Heart right ventricle (tissue), 16 donors: ENCODE data around the gene TEX10. TPM values are rescaled to one million over a fixed set of nuclear protein-coding genes. Genes with fewer than 3 reads are reported as not detected.

Experiments
- ATAC-seq, 8 donors: fragments of 200-7000 bp; cut with Tn5 transposase; one replicate each; pipeline ENCODE4 v1.9.1; 2020; ENCODE audit warnings: mild to moderate bottlenecking in 8 of 8, moderate library complexity in 8 of 8, moderate number of reproducible peaks in 1 of 8
- DNase-seq, 2 donors: peaks; one replicate each; pipeline ENCODE4 v3.0.0-alpha.2; 2020
- H3K27ac ChIP-seq, 10 donors: fragments of 200-600 bp; sonication (generic) in 2 of 10; one replicate each; pipeline versions ENCODE4 v1.5.0 to v1.8.0; 2020 to 2022; ENCODE audit warnings: mild to moderate bottlenecking in 3 of 10
- H3K27me3 ChIP-seq, 7 donors: fragments of 200-600 bp; one replicate each; pipeline ENCODE4 v1.8.0; 2021 to 2022; ENCODE audit warnings: mild to moderate bottlenecking in 2 of 7
- H3K36me3 ChIP-seq, 9 donors: fragments of 200-600 bp; sonication (generic) in 1 of 9; one replicate each; pipeline versions ENCODE4 v1.5.0 to v1.8.0; 2020 to 2022; ENCODE audit warnings: mild to moderate bottlenecking in 2 of 9
- H3K4me1 ChIP-seq, 9 donors: fragments of 200-600 bp; sonication (generic) in 1 of 9; one replicate each; pipeline versions ENCODE4 v1.5.0 to v1.8.0; 2020 to 2022; ENCODE audit warnings: mild to moderate bottlenecking in 4 of 9
- H3K4me3 ChIP-seq, 10 donors: fragments of 200-600 bp; sonication (generic) in 2 of 10; one replicate each; pipeline versions ENCODE4 v1.5.0 to v1.8.0; 2020 to 2022; ENCODE audit warnings: mild to moderate bottlenecking in 7 of 10, moderate library complexity in 2 of 10
- H3K9me3 ChIP-seq, 11 donors: fragments of 200-600 bp in 10 of 11; sonication (generic) in 2 of 11; one replicate each; pipeline versions ENCODE4 v1.5.0 to v1.8.0; 2013 to 2022; ENCODE audit warnings: mild to moderate bottlenecking in 2 of 11, control low read depth in 1 of 11, moderate library complexity in 1 of 11
- WGBS, 2 donors: extraction: QIAGEN DNeasy Blood & Tissue Kit; methylation state at CpG; one replicate each; pipeline ENCODE4 v1.1.7; 2013; ENCODE audit warnings: inconsistent platforms in 1 of 2; 5-methylcytosine and 5-hydroxymethylcytosine counted together
- intact Hi-C, 10 donors: fragments of 100-400 bp; cut with DNase I; formaldehyde crosslinking; loops; one replicate each; pipeline versions ENCODE4 v1.11.1 to v1.14.2; 2022
- polyA plus RNA-seq, 2 donors: library from polyadenylated mRNA; stranded (reverse); fragments of 200-250 nt; gene quantifications; one replicate each; pipeline ENCODE4 v1.2.3, GENCODE V29; 2013
- total RNA-seq, 10 donors: library from RNA; stranded (reverse); fragmentation: NEBNext Ultra II Directional in 3 of 10; extraction: Animal tissue kit (Norgen Biotek cat#: 25700) in 3 of 10; gene quantifications; one replicate each; pipeline versions ENCODE4 v1.2.1 to v1.2.4, GENCODE V29; 2021 to 2023
- TF ChIP-seq, protein P1 (sequence below), 9 donors: fragments of 200-600 bp; sonication (generic) in 2 of 9; IDR thresholded peaks; one replicate each; pipeline versions ENCODE4 v1.5.0 to v1.8.0; 2021 to 2022; ENCODE audit warnings: antibody characterized with exemption in 9 of 9, mild to moderate bottlenecking in 5 of 9, moderate library complexity in 1 of 9
- donor health status: Arrhythmogenic right ventricular cardiomyopathy.
- donor health status: ischemic (EF 13 %, LVEDD 7.1; RV severe dilation, severe dysfunction).
- donor health status: healthy with polysubstance abuse.
- donor health status: DM: no; HTN: yes; CAD: no.
- donor health status: DM: no; HTN: no; CAD: no.
- donor health status: ischemic (EF 25% LVEDD 6.9; RV normal size, moderate dysfunction).
- donor health status: ischemic (EF 25% LVEDD 5.7; RV mildly dilated, moderate dysfunction).
- donor health status: healthy.
- donor health status: DM: yes; HTN: yes; CAD: no.
- donor health status: Ischemic cardiomyopathy.
- donor health status: ischemic (EF 35%, LVEDD 5.7; RV mildly dilated, moderate dysfunction).
- donor health status: nonischemic (EF 11% LVEDD 7.7; RV severe dilation, severe dysfunction).
- donor health status: DM: yes; HTN: yes; CAD: no.
- donor health status: PGD.
- donor health status: ischemic (EF 29% LVEDD 5.4; RV normal size, mild dysfunction).
- donor health status: nonischemic (EF 23%, LVEDD 6.1; RV moderate dilation, normal function).

The TEX10 gene
- total and polyA plus RNA-seq, 12 donors, result 2.9 to 10.3 (median 9.0) TPM

DNA sequence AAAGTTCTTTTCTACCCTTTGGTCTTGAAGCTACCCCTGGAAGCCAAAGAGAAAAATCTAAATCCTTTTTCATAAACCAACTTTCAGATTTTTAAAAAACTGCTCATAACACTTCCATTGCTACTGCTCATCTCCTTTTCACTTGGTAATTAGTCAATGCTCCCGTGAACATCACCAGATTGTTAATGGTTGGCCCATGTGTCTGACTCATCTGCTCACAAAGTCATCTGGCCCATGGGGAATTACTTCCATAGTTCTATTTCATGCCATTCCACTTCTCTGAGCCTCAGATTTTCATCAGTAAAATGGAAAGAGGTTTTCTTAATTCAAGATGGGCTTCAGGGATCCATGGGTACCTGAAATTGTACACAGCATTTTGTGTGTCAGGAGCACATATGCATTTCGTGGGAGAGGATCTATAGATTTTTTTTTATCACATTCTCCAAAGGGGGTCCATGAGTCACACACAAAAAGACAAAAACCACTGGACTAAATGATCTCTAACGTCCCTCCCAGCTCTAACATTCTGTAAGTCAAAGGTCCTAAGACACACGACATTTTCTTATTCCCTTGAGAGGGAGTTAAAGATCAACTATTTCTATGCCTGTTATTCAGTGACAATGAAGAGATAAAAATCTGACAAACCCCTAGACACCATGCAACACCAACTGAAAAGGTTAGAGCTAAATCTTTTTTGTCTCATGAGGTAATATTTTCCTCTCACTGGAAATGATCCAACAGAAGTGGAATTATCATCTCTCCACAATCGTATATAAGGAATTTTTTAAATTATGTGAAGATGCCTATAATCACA is 75.4 kb downstream of the TEX10 start:
- TF ChIP-seq, protein P1, sequence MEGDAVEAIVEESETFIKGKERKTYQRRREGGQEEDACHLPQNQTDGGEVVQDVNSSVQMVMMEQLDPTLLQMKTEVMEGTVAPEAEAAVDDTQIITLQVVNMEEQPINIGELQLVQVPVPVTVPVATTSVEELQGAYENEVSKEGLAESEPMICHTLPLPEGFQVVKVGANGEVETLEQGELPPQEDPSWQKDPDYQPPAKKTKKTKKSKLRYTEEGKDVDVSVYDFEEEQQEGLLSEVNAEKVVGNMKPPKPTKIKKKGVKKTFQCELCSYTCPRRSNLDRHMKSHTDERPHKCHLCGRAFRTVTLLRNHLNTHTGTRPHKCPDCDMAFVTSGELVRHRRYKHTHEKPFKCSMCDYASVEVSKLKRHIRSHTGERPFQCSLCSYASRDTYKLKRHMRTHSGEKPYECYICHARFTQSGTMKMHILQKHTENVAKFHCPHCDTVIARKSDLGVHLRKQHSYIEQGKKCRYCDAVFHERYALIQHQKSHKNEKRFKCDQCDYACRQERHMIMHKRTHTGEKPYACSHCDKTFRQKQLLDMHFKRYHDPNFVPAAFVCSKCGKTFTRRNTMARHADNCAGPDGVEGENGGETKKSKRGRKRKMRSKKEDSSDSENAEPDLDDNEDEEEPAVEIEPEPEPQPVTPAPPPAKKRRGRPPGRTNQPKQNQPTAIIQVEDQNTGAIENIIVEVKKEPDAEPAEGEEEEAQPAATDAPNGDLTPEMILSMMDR (IDR thresholded peaks at IDR 0.05), result no peak
- no peak overlapping the region for H3K27ac ChIP-seq
- 67 to 70% methylated on average over 5 of the region's 5 CpGs for WGBS, 2 donors
- H3K27me3 ChIP-seq, result no peaks in the 10 kb centered on the region
- no peak overlapping the region for H3K4me3 ChIP-seq
- intact Hi-C loops, result no loop called here
- ATAC-seq (no peak), DNase-seq (no peak)
- H3K36me3 ChIP-seq, result peaks cover 0 to 80% (median 7%) of the 10 kb centered on the region in 9 donors
- no peaks in the 10 kb centered on the region for H3K9me3 ChIP-seq
- no peaks in the 10 kb centered on the region for H3K4me1 ChIP-seq

DNA sequence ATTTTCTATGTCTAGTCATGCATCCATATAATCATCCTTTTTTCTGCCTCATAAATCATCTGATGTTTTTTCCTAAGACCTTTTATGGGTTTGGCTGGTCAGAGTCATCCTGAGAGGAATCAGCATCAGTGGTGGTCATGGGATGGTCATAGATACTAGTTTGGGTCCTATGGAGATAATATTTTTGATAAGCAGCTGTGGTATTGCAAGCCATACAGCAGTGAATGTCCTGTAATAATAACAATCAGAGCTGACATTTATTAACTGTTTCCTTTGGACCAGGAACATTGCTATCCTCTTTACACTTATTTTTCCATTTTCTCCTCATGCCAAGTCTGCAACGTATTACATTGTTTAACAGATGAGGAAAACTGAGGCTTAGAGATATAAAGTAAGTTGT is 83.1 kb downstream of the TEX10 start:
- Histone ChIP-seq H3K4me1 (no peaks in the 10 kb centered on the region), H3K36me3 (peaks cover 0 to 64% (median 10%) of the 10 kb centered on the region in 9 donors), H3K27ac (no peak overlapping the region), H3K4me3 (no peak overlapping the region), H3K27me3 (no peaks in the 10 kb centered on the region), H3K9me3 (no peaks in the 10 kb centered on the region)
- WGBS, 2 donors, result 97 to 100% methylated on average over 1 of the region's 1 CpG
- intact Hi-C loops, result no loop called here
- ATAC-seq, result no peak
- no peak for DNase-seq
- TF ChIP-seq, protein P1 (IDR thresholded peaks at IDR 0.05), result no peak

- Histone ChIP-seq H3K27ac (no peak overlapping the region), H3K4me3 (no peak overlapping the region), H3K27me3 (no peaks in the 10 kb centered on the region), H3K4me1 (no peaks in the 10 kb centered on the region), H3K9me3 (no peaks in the 10 kb centered on the region), H3K36me3 (peaks cover 0 to 55% (median 10%) of the 10 kb centered on the region in 9 donors)
- DNase-seq (no peak), ATAC-seq (no peak)
- 97% methylated on average over 4 of the region's 4 CpGs for WGBS, 2 donors
- TF ChIP-seq, protein P1 (IDR thresholded peaks at IDR 0.05), result no peak
- intact Hi-C loops, result no loop called here
Measured at GRCh38 chr9:100268271-100268670, 84.5 kb downstream of the TEX10 start.

DNA sequence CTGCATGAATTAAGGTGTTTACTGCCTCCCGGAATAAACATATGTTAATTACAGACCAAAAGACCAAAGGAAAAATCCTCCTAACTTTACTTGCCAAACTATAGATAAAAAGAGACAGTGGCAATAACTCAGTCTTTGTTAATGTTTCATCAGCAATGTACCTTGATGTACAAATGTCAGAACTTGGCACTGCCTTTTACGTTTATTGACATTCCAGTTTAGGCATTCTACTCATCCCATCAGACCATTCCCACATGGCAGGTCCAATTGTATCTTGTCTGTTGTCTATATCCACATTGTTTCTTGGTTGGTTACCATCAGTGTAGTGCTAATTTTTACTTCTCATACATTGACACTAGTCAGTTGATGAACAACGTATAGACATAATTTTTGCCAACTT is 85.5 kb downstream of the TEX10 start:
- intact Hi-C loops, result no loop called here
- no peaks in the 10 kb centered on the region for H3K9me3 ChIP-seq
- no peaks in the 10 kb centered on the region for H3K4me1 ChIP-seq
- no peak overlapping the region for H3K4me3 ChIP-seq
- no peak for DNase-seq
- TF ChIP-seq, protein P1 (IDR thresholded peaks at IDR 0.05), result no peak
- H3K27ac ChIP-seq, result no peak overlapping the region
- WGBS, 2 donors, result 95 to 96% methylated on average over 3 of the region's 3 CpGs
- H3K36me3 ChIP-seq, result peaks cover 0 to 53% (median 10%) of the 10 kb centered on the region in 9 donors
- ATAC-seq, result no peak
- no peaks in the 10 kb centered on the region for H3K27me3 ChIP-seq

Other genes with a start within 250 kb of the TEX10 start
- gene MSANTD3, start 74.2 kb upstream of the TEX10 start, total RNA-seq, result 10 to 100 TPM; 11.9 to 32.2 (median 20.1) TPM
- 10 to 100 TPM; 12.1 to 20.4 TPM for gene MSANTD3, start 74.2 kb upstream of the TEX10 start, polyA plus RNA-seq
- under 1 TPM in 4 of 10 donors, not detected in 6; 0.16 to 0.60 (median 0.30) TPM for gene TMEFF1, start 120.2 kb upstream of the TEX10 start, total RNA-seq
- under 1 TPM in 1 of 2 donors, not detected in 1; 0.03 TPM for gene TMEFF1, start 120.2 kb upstream of the TEX10 start, polyA plus RNA-seq
- 100 to 1,000 TPM in 1 of 10 donors, 10 to 100 TPM in 9; 24.3 to 132 (median 68.5) TPM for gene CAVIN4, start 225.1 kb upstream of the TEX10 start, total RNA-seq
- gene CAVIN4, start 225.1 kb upstream of the TEX10 start, polyA plus RNA-seq, result 10 to 100 TPM; 13.0 to 15.2 TPM